Measurements from ENCODE around the gene SOX6. TPM values are rescaled to one million over a fixed set of nuclear protein-coding genes. Genes with fewer than 3 reads are reported as not detected.
"Not testable (repeated sequence)": the region's sequence is repeated elsewhere in the genome, so short reads cannot be mapped to it uniquely, and the experiment has no call there.

Gene SOX6
- total and polyA plus RNA-seq, 9 donors, result 10.9 to 26.5 (median 17.9) TPM

DNA sequence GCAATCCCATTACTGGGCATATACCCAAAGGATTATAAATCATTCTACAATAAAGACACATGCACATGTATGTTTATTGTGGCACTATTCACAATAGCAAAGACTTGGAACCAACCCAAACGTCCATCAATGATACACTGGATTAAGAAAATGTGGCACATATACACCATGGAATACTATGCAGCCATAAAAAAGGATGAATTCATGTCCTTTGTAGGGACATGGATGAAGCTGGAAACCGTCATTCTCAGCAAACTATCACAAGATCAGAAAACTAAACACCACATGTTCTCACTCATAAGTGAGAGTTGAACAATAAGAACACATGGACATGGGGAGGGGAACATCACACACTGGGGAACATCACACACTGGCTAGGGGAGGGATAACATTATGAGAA, 34.5 kb upstream of the SOX6 start:
- not testable (repeated sequence) for H3K27me3 ChIP-seq (ENCODE audit: control insufficient read depth, insufficient read depth, low read length); H3K27ac ChIP-seq (ENCODE audit: low read length); H3K36me3 ChIP-seq (ENCODE audit: control insufficient read depth, insufficient read depth, low read length); H3K9me3 ChIP-seq (replicated peaks; ENCODE audit: control insufficient read depth, low read depth, low read length); H3K4me3 ChIP-seq (ENCODE audit: low read length); H3K4me1 ChIP-seq (ENCODE audit: control insufficient read depth, insufficient read depth, low read length); DNase-seq
- no CpG with 5 or more reads among the region's 2 CpGs for WGBS (ENCODE audit: insufficient coverage)

DNA sequence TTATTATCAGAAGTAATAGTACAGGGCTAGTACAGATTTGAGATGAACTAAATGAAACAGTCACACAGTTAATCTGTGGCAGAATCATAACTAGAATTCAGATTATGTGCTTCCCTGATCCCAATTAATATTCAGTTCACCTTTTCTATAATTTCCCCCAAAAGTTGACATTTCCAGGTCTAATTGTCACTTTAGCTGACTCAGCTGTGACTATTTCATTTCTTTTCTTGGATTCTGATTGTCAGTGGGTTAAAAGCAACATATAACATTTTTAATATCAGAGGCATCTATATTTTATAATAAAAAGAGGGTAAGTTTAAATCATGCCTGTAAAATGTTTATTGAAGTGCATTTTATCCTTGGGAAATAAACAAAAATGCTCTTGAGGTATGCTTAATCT, 28.8 kb upstream of the SOX6 start:
- Histone ChIP-seq H3K9me3 (replicated peaks; ENCODE audit: control insufficient read depth, low read depth, low read length) (no peaks in the 10 kb centered on the region), H3K27ac (ENCODE audit: low read length) (no peak overlapping the region), H3K27me3 (ENCODE audit: control insufficient read depth, insufficient read depth, low read length) (no peaks in the 10 kb centered on the region), H3K4me3 (ENCODE audit: low read length) (no peak overlapping the region), H3K36me3 (ENCODE audit: control insufficient read depth, insufficient read depth, low read length) (no peaks in the 10 kb centered on the region), H3K4me1 (ENCODE audit: control insufficient read depth, insufficient read depth, low read length) (no peaks in the 10 kb centered on the region)
- no peak for DNase-seq

DNA sequence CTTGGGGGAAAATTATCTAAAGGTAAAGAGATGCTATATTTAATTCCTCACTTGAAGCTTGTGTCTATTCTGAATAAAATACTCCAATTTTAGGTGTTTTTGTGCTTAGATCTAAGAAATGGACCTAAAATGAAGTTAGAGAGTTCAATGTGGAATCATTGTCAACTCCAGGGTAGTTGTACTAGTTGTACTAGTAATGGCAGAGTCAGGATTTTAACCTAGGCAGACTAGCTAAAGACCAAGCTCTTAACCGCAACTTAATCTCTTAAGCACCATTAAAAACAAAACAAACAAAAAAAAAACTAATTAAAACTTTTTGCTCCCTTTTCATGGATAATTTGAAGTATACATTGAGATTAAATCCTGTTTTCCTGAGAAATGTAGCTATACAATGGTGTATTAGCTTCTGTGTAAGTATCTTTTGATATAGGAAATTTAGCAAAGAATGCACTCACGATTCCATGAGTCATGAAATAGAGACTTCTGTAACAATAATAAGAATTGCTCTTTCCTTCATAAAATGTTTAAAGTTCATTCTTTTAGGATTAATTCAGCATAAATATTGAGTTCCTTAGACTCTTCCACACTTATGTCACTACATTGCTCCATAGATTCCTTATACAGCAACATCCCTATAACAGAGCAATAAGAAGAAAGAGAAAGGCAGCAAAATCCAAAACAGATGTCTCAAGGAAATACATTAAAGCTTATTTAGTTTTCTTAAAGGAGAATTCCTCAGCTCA, 26.5 kb upstream of the SOX6 start:
- H3K4me3 ChIP-seq (ENCODE audit: low read length), result no peak overlapping the region
- no peak overlapping the region for H3K27ac ChIP-seq (ENCODE audit: low read length)
- DNase-seq, result peak; percentile 47

GRCh38 chr11:16382186-16382585, 25.8 kb upstream of the SOX6 start:
- WGBS (ENCODE audit: insufficient coverage), result 100% methylated on average over 1 of the region's 5 CpGs
- no peak overlapping the region for H3K4me3 ChIP-seq (ENCODE audit: low read length)
- no peaks in the 10 kb centered on the region for H3K4me1 ChIP-seq (ENCODE audit: control insufficient read depth, insufficient read depth, low read length)
- no peak for DNase-seq
- no peaks in the 10 kb centered on the region for H3K9me3 ChIP-seq (replicated peaks; ENCODE audit: control insufficient read depth, low read depth, low read length)
- H3K27me3 ChIP-seq (ENCODE audit: control insufficient read depth, insufficient read depth, low read length), result no peaks in the 10 kb centered on the region
- H3K27ac ChIP-seq (ENCODE audit: low read length), result no peak overlapping the region
- H3K36me3 ChIP-seq (ENCODE audit: control insufficient read depth, insufficient read depth, low read length), result no peaks in the 10 kb centered on the region

More for the DNA sequence above, 26.5 kb upstream of the SOX6 start:
- no CpG with 5 or more reads among the region's 2 CpGs for WGBS (ENCODE audit: insufficient coverage)
- no peaks in the 10 kb centered on the region for H3K4me1 ChIP-seq (ENCODE audit: control insufficient read depth, insufficient read depth, low read length)
- H3K27me3 ChIP-seq (ENCODE audit: control insufficient read depth, insufficient read depth, low read length), result no peaks in the 10 kb centered on the region
- no peaks in the 10 kb centered on the region for H3K9me3 ChIP-seq (replicated peaks; ENCODE audit: control insufficient read depth, low read depth, low read length)
- no peaks in the 10 kb centered on the region for H3K36me3 ChIP-seq (ENCODE audit: control insufficient read depth, insufficient read depth, low read length)

GRCh38 chr11:16380941-16381568, 24.7 kb upstream of the SOX6 start:
- no peaks in the 10 kb centered on the region for H3K36me3 ChIP-seq (ENCODE audit: control insufficient read depth, insufficient read depth, low read length)
- H3K4me3 ChIP-seq (ENCODE audit: low read length), result no peak overlapping the region
- no peaks in the 10 kb centered on the region for H3K4me1 ChIP-seq (ENCODE audit: control insufficient read depth, insufficient read depth, low read length)
- H3K9me3 ChIP-seq (replicated peaks; ENCODE audit: control insufficient read depth, low read depth, low read length), result no peaks in the 10 kb centered on the region
- no peak overlapping the region for H3K27ac ChIP-seq (ENCODE audit: low read length)
- DNase-seq, result no peak
- H3K27me3 ChIP-seq (ENCODE audit: control insufficient read depth, insufficient read depth, low read length), result no peaks in the 10 kb centered on the region

- no CpG with 5 or more reads among the region's 2 CpGs for WGBS (ENCODE audit: insufficient coverage)
These were observed 22.6 kb upstream of the SOX6 start for GRCh38 chr11:16378906-16379305.

GRCh38 chr11:16377746-16378145, 21.4 kb upstream of the SOX6 start:
- Histone ChIP-seq H3K36me3 (ENCODE audit: control insufficient read depth, insufficient read depth, low read length) (no peaks in the 10 kb centered on the region), H3K4me1 (ENCODE audit: control insufficient read depth, insufficient read depth, low read length) (no peaks in the 10 kb centered on the region), H3K4me3 (ENCODE audit: low read length) (no peak overlapping the region), H3K9me3 (replicated peaks; ENCODE audit: control insufficient read depth, low read depth, low read length) (no peaks in the 10 kb centered on the region), H3K27ac (ENCODE audit: low read length) (no peak overlapping the region), H3K27me3 (ENCODE audit: control insufficient read depth, insufficient read depth, low read length) (no peaks in the 10 kb centered on the region)
- no CpG with 5 or more reads among the region's 5 CpGs for WGBS (ENCODE audit: insufficient coverage)
- no peak for DNase-seq

More at GRCh38 chr11:16378906-16379305, 22.6 kb upstream of the SOX6 start:
- H3K36me3 ChIP-seq (ENCODE audit: control insufficient read depth, insufficient read depth, low read length), result no peaks in the 10 kb centered on the region
- H3K9me3 ChIP-seq (replicated peaks; ENCODE audit: control insufficient read depth, low read depth, low read length), result no peaks in the 10 kb centered on the region
- H3K4me3 ChIP-seq (ENCODE audit: low read length), result no peak overlapping the region
- H3K27me3 ChIP-seq (ENCODE audit: control insufficient read depth, insufficient read depth, low read length), result no peaks in the 10 kb centered on the region
- no peak for DNase-seq
- no peak overlapping the region for H3K27ac ChIP-seq (ENCODE audit: low read length)
- H3K4me1 ChIP-seq (ENCODE audit: control insufficient read depth, insufficient read depth, low read length), result no peaks in the 10 kb centered on the region

- WGBS (ENCODE audit: insufficient coverage), result no CpG with 5 or more reads among the region's 3 CpGs
- not testable (repeated sequence) for H3K27me3 ChIP-seq (ENCODE audit: control insufficient read depth, insufficient read depth, low read length); DNase-seq
These were observed 19.3 kb upstream of the SOX6 start for GRCh38 chr11:16375664-16376063.

DNA sequence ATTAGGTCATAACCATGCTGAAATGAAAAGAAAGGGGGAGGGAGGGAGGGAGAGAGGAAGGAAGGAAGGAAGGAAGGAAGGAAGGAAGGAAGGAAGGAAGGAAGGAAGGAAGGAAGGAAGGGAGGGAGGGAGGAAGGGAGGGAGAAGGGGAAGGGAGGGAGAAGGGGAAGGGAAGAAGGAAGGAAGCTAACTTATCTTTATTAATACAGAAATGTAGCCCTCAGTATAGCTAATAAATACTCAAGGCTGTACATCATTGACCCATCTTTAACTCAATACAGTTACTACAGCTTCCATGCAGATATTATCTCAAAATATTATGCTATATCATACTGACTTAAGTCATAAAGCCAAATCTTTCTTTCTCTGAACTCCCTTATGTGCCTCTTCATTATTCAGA, 17.4 kb upstream of the SOX6 start:
- H3K4me1 ChIP-seq (ENCODE audit: control insufficient read depth, insufficient read depth, low read length), result no peaks in the 10 kb centered on the region
- H3K27me3 ChIP-seq (ENCODE audit: control insufficient read depth, insufficient read depth, low read length), result no peaks in the 10 kb centered on the region
- no peaks in the 10 kb centered on the region for H3K9me3 ChIP-seq (replicated peaks; ENCODE audit: control insufficient read depth, low read depth, low read length)
- no peak for DNase-seq
- H3K36me3 ChIP-seq (ENCODE audit: control insufficient read depth, insufficient read depth, low read length), result no peaks in the 10 kb centered on the region
- H3K4me3 ChIP-seq (ENCODE audit: low read length), result no peak overlapping the region
- H3K27ac ChIP-seq (ENCODE audit: low read length), result no peak overlapping the region

More at GRCh38 chr11:16375664-16376063, 19.3 kb upstream of the SOX6 start:
- not testable (repeated sequence) for H3K36me3 ChIP-seq (ENCODE audit: control insufficient read depth, insufficient read depth, low read length); H3K4me1 ChIP-seq (ENCODE audit: control insufficient read depth, insufficient read depth, low read length); H3K9me3 ChIP-seq (replicated peaks; ENCODE audit: control insufficient read depth, low read depth, low read length); H3K27ac ChIP-seq (ENCODE audit: low read length); H3K4me3 ChIP-seq (ENCODE audit: low read length)

- H3K36me3 ChIP-seq (ENCODE audit: control insufficient read depth, insufficient read depth, low read length), result no peaks in the 10 kb centered on the region
- no peaks in the 10 kb centered on the region for H3K9me3 ChIP-seq (replicated peaks; ENCODE audit: control insufficient read depth, low read depth, low read length)
These were observed 16.0 kb upstream of the SOX6 start for GRCh38 chr11:16372355-16372754.

More at GRCh38 chr11:16372355-16372754, 16.0 kb upstream of the SOX6 start:
- no peak overlapping the region for H3K27ac ChIP-seq (ENCODE audit: low read length)
- WGBS (ENCODE audit: insufficient coverage), result no CpG with 5 or more reads among the region's 2 CpGs
- no peaks in the 10 kb centered on the region for H3K4me1 ChIP-seq (ENCODE audit: control insufficient read depth, insufficient read depth, low read length)
- no peak for DNase-seq
- no peaks in the 10 kb centered on the region for H3K27me3 ChIP-seq (ENCODE audit: control insufficient read depth, insufficient read depth, low read length)
- no peak overlapping the region for H3K4me3 ChIP-seq (ENCODE audit: low read length)

All from muscle of leg (tissue), 11 donors.